GM19452 (cell line): ENCODE data around the gene MARK3.

Experiments used
- ATAC-seq: cut with Tn5 transposase; IDR thresholded peaks from one replicate; pipeline ENCODE4 v1.9.1; 2021; ENCODE audit not compliant: unreplicated experiment

Gene MARK3

DNA sequence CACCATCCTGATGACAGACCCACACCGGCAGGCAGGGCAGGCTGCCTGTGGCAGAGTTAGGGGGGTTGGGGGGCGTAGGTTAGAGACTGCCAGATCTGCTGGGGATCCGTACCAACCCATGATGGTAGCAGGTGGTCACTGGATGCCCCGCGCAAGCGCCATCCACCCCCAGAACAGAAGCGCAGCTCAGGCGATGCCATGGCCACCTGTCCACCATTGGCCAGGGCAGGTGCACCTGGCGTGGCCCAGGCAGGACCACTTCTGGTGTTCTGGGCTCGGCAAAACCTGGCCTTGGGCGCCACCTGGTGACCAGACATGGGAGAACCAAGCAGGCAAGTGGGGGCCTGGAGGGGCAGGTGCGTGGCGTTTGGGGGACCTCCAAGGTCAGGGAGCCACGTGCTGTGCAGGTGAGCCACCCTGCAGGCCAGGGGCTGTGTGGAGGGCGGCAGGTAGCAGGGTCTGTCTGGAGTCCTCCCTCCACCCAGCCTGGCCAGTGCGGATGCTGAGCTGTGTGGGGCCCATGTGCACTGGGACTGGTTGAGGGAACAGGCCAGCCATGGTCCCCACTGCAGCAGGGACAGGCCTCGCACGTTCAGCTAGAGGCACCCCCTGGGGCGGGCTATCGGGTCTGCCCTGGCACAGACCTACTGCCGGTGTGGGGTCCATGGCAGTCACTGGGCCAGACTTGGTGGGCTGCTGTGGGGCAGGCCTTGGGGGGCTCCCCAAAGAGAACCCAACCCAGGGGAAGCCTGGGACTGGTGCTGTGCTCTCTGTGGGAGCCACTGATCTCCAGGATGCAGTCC lies 161.6 kb downstream of the MARK3 start:
- no peak for ATAC-seq

DNA sequence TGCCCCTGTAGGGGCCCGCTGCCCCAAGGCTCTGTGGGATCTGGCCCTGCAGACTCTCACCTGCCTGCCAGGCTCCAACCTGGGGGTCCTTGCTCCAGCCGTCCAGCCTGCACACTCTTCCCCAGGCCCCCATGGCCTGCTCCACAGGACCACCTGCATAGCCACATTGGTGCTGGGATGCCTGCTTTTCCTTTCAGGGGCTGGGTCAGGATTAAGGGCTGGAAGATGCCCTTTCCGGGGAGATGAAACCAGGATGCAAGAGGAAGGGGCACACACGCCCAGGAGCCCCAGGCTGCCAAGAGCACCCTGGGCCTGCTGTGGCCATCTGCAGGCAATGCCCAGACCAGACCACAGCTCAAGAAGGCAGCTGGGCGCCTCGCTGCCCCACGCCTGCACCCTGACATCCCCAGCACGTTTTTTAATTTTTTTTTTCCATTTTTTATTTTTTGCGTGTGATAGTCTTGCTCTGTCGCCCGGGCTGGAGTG lies 162.3 kb downstream of the MARK3 start:
- no peak for ATAC-seq

DNA sequence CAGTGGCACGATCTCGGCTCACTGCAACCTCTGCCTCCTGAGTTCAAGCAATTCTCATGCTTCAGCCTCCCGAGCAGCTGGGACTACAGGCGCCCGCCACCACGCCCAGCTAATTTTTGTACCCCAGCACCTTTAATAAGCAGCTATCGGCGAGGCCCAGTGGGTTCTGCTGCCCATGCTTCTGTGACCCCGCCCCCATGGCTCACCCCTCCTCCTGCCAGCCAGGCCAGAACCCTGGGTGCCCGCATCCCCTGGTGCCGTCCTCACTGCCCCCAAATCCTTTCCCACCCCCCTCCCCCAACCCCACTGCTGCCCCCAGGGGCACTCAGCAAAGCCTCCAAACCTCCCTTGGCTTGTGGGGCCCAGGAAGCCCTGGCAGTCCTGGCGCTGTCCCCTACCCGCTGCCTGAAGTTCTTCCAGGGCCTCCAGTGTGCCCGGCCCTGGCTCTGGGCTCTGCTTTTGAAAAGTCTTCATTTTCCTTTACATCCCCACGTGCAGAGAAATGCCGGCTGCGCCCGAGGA lies 162.8 kb downstream of the MARK3 start:
- no peak for ATAC-seq

DNA sequence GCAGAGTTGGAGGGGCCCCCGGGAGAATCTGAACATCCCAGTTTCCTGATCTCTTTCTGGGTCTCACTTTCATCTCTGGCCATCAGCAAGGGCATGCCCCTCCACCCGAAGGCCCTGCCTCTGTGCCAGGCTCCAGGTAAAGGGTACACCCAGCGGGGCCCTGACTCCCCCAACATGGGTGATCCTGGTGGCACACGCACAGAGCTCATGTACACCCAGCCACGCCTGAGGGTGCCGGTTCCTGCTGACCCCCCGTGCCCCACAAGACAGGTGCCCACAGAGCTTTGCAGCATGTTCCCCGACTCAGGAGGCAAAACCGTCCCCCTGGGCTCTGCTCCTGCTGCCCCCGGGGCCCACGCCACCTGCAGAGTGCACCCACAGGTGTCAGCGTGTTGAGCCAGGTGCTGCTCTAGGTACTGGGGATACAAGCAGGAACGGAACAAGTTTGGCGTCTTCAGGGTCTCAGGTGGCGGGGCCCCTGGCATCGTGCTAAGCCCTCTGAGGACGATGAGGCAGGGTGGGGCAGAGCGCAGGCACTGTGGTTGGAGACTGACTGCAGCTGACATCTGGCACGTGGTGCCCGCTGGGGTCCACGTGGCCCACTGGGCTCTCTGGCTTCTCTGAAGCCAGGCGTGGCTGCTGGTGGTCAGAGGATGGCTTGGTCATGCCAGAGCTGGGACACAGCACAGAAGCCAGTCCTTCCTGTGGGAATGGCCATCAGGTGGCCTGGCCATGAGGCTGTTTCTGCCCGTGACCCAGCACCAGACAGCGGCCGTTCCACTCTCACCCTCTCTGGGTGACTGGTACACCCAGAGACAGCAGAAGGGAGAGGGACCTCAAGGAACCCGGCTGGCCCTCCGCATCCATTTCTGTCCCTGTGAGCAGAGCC lies 163.5 kb downstream of the MARK3 start:
- no peak for ATAC-seq

DNA sequence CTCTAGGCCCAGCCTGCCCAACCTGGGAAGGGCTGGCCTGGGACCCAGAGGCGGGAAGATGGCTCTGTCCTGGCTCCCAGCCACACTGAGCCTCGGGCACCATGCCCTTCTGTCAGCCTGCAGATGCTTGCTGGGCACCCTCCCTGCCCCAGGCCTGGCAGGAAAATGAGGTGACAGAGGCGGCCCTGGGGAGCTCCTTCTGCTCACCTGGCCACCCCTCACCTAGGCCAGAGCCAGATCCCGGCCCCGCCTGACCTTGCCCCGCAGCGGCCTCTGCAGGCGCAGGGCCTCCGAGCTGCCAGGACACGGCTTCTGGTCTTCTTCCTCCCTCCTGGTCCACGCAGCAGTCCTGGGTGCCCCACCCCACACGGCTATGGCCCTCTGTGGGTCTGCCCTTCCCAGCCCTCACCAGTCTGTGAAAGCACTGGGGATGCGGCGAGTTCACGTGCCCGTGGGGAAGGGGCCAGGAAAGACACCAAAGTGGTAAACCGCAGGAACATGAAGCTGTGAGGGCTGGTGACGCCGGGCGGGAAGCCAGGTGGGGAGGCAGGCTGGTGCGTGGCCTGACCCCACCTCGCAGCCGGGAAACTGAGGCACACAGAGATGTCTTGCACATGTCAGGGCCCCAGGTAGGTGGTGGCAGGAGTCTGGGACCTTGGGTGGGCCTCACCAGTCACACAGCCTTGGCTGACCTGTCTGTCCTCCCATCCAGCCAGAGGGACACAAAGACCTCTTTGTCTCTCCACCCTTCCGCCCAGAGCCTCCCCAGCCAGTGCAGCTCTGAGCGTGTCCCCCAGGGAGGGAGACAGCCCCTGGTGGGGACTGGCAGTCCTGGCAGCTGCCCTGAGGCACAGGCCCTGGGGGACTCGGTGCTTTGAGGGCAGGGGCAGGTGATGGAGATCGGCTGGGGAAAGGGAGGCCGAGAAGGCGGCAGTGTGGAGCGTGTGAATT lies 164.4 kb downstream of the MARK3 start:
- ATAC-seq: no peak

DNA sequence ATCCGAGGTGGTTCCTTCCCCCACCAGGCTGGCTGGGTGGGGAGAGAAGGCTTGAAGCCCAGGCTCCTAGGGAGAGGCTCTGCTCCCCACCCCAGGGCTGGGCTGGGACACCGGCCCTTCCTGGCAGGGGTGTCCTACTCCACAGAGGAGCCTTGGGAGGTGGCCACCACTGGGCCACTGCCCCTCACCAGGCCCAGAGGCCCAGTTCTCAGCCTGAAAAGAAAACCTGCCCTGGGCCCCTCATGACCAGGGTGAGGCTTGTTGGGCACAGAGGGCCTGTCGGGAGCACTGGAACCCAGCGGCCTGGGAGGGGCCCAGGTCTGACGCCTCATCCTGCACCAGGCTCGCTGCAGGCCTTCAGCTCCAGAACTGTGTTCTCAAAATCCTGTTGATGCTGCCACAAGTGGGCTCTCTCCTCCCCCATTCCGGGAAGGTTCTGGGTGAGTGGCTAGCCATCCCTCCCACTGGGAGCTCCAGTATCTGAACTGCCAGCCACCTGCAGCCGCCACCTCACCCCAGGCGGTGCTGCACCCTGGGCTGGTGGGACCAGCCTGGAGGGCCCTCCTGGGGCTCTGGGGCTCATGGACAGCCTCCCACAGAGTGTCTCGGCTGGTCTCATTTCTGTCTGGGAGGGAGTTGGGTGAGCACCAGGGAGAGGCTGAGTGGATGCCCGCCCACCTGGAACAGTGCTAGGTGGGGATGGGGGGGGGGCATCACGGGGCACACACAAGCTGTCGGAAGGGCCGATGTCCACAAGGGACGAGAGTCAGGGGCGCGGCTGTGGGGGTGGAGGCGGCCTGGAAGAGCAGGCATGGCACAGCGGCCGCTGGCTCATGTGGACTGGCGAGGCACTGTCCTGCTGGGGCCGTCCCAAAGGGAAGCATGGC lies 165.5 kb downstream of the MARK3 start:
- ATAC-seq: no peak

DNA sequence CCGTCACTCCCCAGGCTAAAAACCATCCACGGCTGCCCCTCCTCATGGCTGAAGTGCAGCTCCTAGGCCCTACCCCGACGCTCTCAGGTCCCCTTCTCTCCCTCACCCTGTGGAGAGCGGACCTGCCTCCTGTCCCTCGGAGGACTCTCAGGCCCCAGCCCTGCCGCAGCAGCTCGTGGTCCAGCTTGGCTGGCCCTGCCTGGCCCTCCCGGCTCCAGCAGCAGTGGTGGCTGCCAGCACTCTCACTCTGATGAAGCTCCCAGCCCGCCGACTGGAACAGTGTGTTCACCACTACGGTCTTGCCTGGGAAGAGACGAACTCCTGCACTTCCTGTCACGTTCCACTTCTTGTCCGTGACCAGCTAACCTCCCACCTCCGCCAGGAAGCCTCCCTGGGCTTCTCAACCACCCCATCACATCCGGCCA lies 166.1 kb downstream of the MARK3 start:
- no peak for ATAC-seq

DNA sequence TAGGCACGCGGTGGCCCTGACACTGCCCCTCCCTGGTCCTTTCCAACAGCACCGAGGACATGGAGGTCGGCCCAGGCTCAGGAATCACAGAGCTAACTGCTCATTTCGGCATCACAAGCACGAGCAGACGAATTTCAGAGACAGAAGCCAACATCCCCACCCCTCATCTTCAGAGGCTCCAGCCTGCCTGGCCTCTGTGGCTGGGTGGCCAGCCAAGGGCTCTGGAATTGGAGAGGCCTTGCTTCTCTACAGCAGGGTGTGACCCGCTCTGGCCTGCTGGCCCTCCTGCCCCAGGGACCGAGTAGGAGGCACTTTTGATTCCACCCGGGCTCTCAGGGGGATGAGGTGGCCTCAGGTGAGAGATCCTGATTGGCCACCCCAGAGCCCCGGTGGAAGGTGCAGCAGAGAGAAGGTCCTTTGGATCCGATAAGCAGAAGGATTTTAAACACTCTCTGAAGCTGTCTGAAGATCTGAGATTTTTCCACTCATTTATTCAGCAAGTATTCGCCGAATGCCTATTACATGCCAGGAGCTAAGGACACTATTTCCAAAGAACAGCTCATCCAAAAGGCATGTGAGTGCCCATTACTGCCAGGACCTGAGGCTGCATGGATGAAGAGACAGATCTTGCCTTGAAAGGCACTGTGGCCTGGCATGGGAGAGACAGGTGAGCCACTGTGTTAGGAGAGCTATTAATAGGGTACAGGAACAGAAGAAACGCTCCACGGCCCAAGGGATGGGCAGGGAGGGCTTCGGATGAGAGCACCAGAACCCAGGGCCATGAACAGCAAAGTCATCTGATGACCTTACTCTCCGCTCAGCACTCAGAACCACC lies 167.0 kb downstream of the MARK3 start:
- ATAC-seq: no peak

DNA sequence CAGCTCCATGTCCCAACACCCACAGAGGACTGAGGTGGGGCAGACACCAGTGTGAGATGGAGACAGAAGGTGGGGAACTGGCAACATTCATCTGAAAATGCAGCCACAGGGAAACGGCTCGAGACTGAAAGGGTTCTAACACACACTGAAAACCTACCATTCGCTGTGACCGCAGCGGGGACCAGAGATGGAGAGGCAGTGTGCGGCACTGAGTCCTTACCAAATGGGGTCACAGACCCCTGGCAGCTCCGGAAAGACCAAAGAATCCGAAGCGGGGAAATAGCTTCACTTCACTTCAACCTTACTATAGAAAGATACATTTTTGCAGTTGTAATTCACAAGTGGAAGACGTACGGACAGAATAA lies 167.6 kb downstream of the MARK3 start:
- no peak for ATAC-seq
